Transverse colon (tissue), 3 donors: ENCODE measurements around the gene PES1.

Experiments
- POLR2A ChIP-seq: fragments of 450-650 bp; IDR thresholded peaks from one replicate; pipeline ENCODE4 v1.6.1; 2016; ENCODE audit warnings: antibody characterized with exemption, mild to moderate bottlenecking, moderate library complexity
- TF ChIP-seq, protein P1 (sequence below), 5 experiments: fragments of 200-600 bp in 3 of 5; fragments of 450-650 bp in 2 of 5; sonication (generic) in 3 of 5; IDR thresholded peaks; 1 replicate in 2 of 5; 2 replicates in 3 of 5; pipeline ENCODE4 v1.5.1; 2016 to 2017; ENCODE audit warnings: antibody characterized with exemption in 5 of 5, inconsistent platforms in 3 of 5, mild to moderate bottlenecking in 2 of 5, moderate library complexity in 1 of 5

- TF ChIP-seq, protein P1, sequence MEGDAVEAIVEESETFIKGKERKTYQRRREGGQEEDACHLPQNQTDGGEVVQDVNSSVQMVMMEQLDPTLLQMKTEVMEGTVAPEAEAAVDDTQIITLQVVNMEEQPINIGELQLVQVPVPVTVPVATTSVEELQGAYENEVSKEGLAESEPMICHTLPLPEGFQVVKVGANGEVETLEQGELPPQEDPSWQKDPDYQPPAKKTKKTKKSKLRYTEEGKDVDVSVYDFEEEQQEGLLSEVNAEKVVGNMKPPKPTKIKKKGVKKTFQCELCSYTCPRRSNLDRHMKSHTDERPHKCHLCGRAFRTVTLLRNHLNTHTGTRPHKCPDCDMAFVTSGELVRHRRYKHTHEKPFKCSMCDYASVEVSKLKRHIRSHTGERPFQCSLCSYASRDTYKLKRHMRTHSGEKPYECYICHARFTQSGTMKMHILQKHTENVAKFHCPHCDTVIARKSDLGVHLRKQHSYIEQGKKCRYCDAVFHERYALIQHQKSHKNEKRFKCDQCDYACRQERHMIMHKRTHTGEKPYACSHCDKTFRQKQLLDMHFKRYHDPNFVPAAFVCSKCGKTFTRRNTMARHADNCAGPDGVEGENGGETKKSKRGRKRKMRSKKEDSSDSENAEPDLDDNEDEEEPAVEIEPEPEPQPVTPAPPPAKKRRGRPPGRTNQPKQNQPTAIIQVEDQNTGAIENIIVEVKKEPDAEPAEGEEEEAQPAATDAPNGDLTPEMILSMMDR (IDR thresholded peaks at IDR 0.05): no peak
- TF ChIP-seq POLR2A: no peak
Measured at GRCh38 chr22:30596199-30596598, 4.5 kb upstream of the PES1 start.
